GM19463 (cell line): ENCODE data around the gene VSTM2L.
"Not testable (repeated sequence)": the region's sequence is repeated elsewhere in the genome, so short reads cannot be mapped to it uniquely, and the experiment has no call there.

Source experiments
- ATAC-seq: cut with Tn5 transposase; IDR thresholded peaks from one replicate; pipeline ENCODE4 v1.9.1; 2021; ENCODE audit warnings: mild to moderate bottlenecking, moderate library complexity; ENCODE audit not compliant: unreplicated experiment

Gene VSTM2L

DNA sequence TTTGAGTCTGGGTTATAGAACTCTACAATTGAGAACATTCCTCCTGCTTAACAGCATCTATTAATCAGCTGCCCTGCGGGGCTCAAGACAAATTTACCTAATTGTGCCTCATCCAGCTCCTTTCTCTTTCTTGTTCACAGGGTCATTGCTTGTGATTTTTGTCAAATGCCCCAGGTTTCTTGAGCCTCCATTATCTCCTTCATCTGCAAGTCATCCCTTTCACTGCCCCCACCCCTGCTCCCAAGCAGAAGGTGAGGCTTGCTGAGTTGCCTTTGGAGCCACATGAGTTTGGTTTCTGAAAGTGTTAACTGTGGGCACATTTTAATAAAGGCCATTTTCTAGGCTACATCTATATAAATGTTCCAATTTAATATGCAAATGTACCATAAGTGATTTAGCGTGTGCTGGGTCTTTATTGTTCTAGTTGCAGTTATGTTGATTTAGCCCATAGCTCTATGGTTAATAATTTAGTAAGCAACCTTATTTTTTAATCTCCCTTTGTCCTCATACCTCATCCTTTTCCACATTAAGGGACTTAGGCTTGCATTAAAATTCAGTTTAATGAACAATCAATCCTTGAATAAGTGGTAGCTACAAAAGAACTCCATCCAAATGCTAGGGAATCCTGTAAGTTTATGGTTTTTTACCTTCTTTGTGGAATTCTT, 56.1 kb downstream of the VSTM2L start:
- no peak for ATAC-seq

DNA sequence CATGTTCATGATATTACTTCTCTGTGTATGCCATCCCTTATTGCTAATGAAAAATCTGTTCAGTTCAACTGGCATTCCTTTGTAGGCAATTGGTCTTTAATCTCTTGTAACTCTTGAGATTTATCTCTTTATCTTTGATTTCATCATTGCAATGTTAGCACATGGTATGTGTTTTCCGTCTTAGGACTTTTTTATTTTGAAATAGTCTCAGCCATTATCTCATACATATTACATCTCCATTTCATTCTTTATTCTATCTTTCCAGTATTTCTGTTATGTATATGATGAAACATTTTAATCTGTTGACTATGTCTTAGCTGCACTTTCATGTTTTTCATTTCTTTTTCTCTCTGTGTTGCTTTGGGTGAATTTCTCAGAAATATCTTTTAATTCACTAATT, 58.1 kb downstream of the VSTM2L start:
- ATAC-seq = no peak

GRCh38 chr20:37963483-37963882, 60.6 kb downstream of the VSTM2L start:
- ATAC-seq = not testable (repeated sequence)

DNA sequence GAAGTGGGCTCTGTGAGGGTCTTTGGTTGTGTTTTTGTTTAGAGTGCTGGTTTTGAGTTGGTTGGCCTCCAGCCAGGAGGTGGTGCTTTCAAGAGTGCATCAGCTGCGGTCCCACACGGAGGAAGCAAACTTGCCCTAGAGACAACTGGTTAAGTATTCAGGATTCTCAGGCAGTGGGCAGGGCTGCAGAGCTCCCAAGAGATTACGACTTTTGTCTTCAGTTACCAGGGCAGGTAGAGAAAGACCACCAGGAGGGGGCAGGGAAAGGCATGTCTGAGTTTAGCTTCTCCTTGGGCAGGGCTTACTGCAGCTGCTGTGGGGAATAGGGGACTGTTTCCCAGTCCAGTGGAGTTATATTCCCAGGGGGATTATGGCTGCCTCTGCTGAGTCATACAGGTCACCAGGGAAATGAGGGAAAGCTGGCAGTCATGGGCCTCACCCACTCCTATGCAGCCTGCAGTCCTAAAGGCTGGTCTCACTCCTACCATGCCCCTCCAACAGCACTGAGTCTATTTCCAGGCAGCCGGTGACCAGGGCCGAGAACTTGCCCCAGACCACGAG, 66.0 kb downstream of the VSTM2L start:
- ATAC-seq = no peak

GRCh38 chr20:37969949-37970855, 67.3 kb downstream of the VSTM2L start:
- no peak for ATAC-seq

- no peak for ATAC-seq
These were observed 67.9 kb downstream of the VSTM2L start for GRCh38 chr20:37970856-37971245.

DNA sequence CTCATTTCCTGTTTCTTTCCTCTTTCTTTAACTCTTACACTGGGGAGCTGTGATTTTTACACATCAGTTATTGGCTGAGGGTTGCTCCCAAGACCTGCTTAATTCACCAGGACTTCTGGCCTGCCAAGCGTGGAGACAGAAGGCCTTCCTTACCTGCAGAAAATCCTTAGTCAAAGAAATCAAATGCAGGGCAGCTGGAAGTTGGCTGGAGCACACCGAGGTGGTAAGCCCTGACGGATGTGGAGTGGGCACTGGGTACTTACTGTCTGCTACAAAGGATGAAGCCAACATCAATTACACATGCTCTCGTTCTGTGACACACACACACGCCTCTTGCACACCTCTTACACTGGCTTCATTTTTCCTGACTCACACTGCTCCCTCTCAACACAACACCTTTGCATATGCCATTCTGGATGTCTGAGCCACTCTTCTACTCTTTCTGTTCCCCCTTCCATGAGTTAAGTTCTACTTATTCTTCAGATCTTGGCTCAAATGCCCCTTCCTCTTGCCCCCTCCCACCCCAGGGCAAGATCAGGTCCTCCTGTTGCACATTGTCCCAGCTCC, 68.7 kb downstream of the VSTM2L start:
- ATAC-seq = no peak

GRCh38 chr20:37972256-37973058, 69.5 kb downstream of the VSTM2L start:
- no peak for ATAC-seq

- ATAC-seq = no peak
These were observed 70.4 kb downstream of the VSTM2L start for GRCh38 chr20:37973059-37973910.

DNA sequence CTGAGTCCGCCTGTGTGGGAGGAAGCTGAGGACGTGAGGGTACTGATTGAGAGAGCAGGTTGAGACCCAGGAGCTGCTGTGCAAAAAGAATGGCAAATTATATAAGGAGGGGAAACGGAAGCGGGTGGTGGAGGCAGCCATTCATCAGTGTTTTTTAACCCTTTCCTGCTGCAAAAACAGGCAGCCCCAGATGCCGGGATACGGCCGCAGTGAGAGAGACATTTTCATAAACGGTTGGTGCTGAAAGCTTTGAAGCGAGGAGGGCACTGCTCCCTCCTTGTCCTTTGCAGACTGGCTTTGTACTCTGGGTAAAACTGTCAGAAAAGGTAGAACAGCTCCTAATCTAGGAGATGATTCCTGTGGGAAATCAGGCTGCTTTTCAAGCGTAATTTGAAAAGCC, 74.0 kb downstream of the VSTM2L start:
- ATAC-seq = no peak

GRCh38 chr20:37977338-37977737, 74.4 kb downstream of the VSTM2L start:
- no peak for ATAC-seq

- ATAC-seq = no peak
These were observed 74.9 kb downstream of the VSTM2L start for GRCh38 chr20:37977786-37978185.

DNA sequence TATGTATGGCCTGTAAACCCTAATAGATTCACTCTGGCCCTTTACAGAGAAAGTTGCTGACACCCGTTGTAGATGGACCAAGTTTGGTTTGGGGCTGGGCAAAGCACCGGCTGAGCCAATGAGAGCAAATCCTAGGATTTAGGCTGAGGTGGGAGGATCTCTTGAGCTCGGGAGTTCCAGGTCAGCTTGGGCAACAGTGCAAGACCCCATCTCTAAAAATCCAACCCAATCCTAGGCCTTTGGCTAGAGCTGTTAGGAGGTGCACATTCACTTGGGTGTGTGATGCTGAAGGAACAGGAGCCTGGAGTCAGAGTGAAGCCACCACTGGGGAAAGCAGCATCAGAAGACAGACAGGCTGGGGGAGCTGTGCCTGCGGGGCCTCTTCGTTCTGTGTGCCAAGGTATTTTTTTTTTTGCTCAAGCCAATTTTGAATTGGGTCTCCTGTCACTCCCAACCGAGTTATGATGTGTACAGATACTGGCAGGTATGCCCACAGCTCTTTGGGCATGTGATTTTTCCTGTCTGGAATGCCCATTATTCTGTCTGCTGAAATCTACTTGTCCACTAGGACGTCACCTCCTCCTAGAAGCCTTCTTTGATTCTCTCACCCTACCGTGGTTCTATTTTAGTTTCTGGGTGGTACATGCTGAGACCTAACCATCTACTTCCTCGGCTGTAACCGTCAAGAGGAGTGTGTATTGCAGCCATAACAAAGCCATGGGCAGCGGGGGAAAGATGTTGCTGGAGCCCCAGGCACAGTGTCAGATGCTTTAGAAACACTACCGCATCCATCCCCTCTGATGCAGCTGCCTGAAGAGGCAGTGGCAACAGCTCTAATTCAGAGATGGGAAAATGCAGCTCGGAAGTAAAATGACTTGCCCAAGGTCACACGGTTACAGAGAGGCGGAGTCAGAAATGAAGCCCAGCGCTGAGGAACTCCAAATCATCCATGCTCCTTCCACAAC, 76.4 kb downstream of the VSTM2L start:
- ATAC-seq = no peak

DNA sequence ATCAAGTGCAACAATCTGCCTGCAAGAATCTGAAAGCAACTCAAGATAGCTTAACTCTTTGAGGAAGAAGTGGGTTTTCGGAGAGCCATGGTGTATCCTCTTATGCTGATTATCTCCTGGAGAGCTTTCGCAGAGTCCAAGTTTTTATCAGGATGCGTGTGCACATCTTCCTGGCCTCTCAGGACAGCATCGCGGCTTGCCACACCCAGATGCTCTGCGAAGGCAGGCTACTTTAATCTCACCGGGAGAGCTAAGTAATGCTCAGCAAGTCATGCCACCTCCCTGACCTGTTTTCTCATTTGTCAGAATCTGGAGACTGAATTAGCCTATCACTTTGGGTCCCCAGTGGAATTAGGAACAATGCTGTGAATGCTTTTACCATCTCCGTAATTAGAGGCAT, 77.5 kb downstream of the VSTM2L start:
- ATAC-seq = no peak

- no peak for ATAC-seq
These were observed 77.9 kb downstream of the VSTM2L start for GRCh38 chr20:37980876-37981275.

DNA sequence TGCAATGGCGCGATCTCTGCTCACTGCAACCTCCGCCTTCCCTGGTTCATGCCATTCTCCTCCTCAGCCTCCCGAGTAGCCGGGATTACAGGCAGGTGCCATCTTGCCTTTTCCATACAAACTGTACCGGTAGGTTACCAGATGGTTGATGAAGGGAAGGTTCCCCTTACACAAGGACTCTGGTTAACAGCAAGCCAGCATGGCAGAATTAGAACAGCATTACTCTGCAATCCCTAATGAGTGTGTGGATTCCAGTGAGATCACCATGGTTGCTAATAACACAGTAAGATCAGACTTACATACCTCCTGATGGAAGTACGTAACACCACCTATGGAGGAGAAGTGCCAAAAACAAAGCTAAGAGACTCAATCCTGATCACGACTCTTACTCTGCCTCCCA, 78.6 kb downstream of the VSTM2L start:
- ATAC-seq = no peak

DNA sequence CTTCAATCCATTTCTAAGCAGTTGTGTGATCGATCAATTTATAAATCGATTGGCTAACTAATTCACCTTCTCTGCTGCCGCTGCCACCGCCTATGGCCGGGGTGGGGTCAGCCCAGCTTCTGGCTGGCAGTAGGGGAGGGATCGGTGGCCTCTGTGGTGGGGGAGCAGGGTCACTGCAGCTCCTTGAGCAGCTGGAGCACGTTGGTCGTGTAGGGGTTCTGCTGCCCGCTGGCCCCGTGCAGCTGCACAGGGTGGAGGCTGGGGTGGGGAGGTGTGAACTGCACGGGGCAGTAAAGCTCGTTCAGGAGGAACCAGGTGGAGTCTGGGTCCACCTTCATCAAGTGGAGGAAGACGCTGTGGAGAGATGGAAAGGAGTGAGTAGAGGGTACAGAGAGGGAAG, 80.4 kb downstream of the VSTM2L start:
- ATAC-seq = no peak

DNA sequence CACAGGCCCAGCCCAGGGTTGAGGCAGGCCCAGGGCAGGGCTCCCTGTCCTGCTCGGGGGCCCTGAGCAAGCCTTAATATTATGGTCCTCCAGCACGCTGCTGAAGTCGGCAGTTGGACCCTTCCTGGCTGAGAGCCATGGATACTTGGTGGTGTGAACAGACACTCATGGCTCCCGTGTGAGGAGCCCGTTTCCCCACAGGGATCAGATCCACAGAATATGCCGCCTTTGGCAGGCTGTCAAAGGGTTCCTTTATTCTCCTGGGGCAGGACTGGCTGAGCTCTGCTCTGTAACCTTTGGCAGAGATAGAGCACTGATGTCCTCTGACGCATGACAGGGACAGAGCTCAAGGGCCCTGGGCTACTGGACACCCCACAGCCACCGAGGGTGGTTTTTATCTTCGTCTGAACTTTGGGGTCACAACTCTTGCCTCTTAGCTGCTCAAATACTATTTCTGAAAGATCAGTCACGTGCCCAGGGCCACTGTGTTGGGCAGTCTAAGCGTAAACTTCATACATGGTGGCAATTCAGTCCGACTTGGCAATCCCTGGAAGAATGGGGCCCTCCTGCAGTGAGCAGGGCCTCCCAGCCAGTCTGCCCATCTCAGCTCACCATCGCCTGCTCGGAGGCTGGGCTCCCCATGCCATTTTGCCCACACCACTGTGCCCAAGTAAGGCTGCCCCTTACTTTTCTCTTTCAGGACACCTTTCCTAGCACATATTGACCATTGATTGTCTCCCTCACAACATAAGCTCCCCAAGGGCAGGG, 81.3 kb downstream of the VSTM2L start:
- ATAC-seq = no peak
